HG03457 (cell line): ENCODE results near the gene FTO.

Experiments used
- ATAC-seq: cut with Tn5 transposase; IDR thresholded peaks from one replicate; pipeline ENCODE4 v1.9.1; 2021; ENCODE audit warnings: moderate number of reproducible peaks; ENCODE audit not compliant: unreplicated experiment

The FTO gene

GRCh38 chr16:53922807-53923571, 219.0 kb downstream of the FTO start:
- ATAC-seq, result no peak

GRCh38 chr16:53924331-53925106, 220.6 kb downstream of the FTO start:
- ATAC-seq, result no peak

GRCh38 chr16:53925107-53925410, 221.1 kb downstream of the FTO start:
- no peak for ATAC-seq

GRCh38 chr16:53925526-53925925, 221.6 kb downstream of the FTO start:
- no peak for ATAC-seq

GRCh38 chr16:53926209-53926608, 222.3 kb downstream of the FTO start:
- ATAC-seq, result no peak

GRCh38 chr16:53932975-53933374, 229.0 kb downstream of the FTO start:
- ATAC-seq, result no peak

- ATAC-seq, result no peak
Observed at GRCh38 chr16:53933407-53933806, 229.5 kb downstream of the FTO start.

- ATAC-seq, result no peak
Observed at GRCh38 chr16:53936052-53936451, 232.1 kb downstream of the FTO start.

- ATAC-seq, result no peak
Observed at GRCh38 chr16:53936529-53936928, 232.6 kb downstream of the FTO start.

- ATAC-seq, result no peak
Observed at GRCh38 chr16:53937161-53937880, 233.4 kb downstream of the FTO start.

GRCh38 chr16:53944025-53944424, 240.1 kb downstream of the FTO start:
- no peak for ATAC-seq

- no peak for ATAC-seq
Observed at GRCh38 chr16:53945996-53946395, 242.0 kb downstream of the FTO start.

- ATAC-seq, result no peak
Observed at GRCh38 chr16:53946746-53947386, 242.9 kb downstream of the FTO start.

GRCh38 chr16:53947642-53948041, 243.7 kb downstream of the FTO start:
- no peak for ATAC-seq

GRCh38 chr16:53948326-53948725, 244.4 kb downstream of the FTO start:
- ATAC-seq, result no peak

- no peak for ATAC-seq
Observed at GRCh38 chr16:53948734-53949430, 244.9 kb downstream of the FTO start.

- ATAC-seq, result no peak
Observed at GRCh38 chr16:53949715-53950410, 245.9 kb downstream of the FTO start.

GRCh38 chr16:53950677-53951076, 246.7 kb downstream of the FTO start:
- ATAC-seq, result no peak

GRCh38 chr16:53952215-53953208, 248.6 kb downstream of the FTO start:
- peak; percentile 50 for ATAC-seq
